DMS153 treated with DMSO at 0.1 percent for 48 hours (cell line): ENCODE results near the gene E2F7.

ENCODE experiments used
- DNase-seq: peaks from one replicate; lab custom pipeline; 2025; ENCODE audit not compliant: unreplicated experiment; lab: John Stamatoyannopoulos, UW

E2F7 gene

GRCh38 chr12:77070382-77070781 is 5.0 kb upstream of the E2F7 start:
- no peak for DNase-seq

- DNase-seq, result peak; percentile 7
Measured at GRCh38 chr12:77064896-77065360, 441 bp downstream of the E2F7 start.

GRCh38 chr12:77062846-77063461 is 2.4 kb downstream of the E2F7 start:
- peak; percentile 11 for DNase-seq

GRCh38 chr12:77062396-77062795 is 3.0 kb downstream of the E2F7 start:
- no peak for DNase-seq

- DNase-seq, result no peak
Measured at GRCh38 chr12:77060883-77061240, 4.5 kb downstream of the E2F7 start.

GRCh38 chr12:77060136-77060882 is 5.1 kb downstream of the E2F7 start:
- no peak for DNase-seq

GRCh38 chr12:77058740-77059139 is 6.6 kb downstream of the E2F7 start:
- no peak for DNase-seq

- no peak for DNase-seq
Measured at GRCh38 chr12:77054851-77055250, 10.5 kb downstream of the E2F7 start.

- DNase-seq, result no peak
Measured at GRCh38 chr12:77053259-77053658, 12.1 kb downstream of the E2F7 start.

GRCh38 chr12:77049767-77050353 is 15.5 kb downstream of the E2F7 start:
- DNase-seq, result peak; percentile 81

GRCh38 chr12:77047341-77048109 is 17.8 kb downstream of the E2F7 start:
- DNase-seq, result no peak

GRCh38 chr12:77046468-77046867 is 18.9 kb downstream of the E2F7 start:
- no peak for DNase-seq

- DNase-seq, result no peak
Measured at GRCh38 chr12:77045183-77045582, 20.2 kb downstream of the E2F7 start.

- no peak for DNase-seq
Measured at GRCh38 chr12:77044721-77045120, 20.6 kb downstream of the E2F7 start.

GRCh38 chr12:77042833-77043232 is 22.5 kb downstream of the E2F7 start:
- DNase-seq, result no peak

GRCh38 chr12:77040231-77040630 is 25.1 kb downstream of the E2F7 start:
- no peak for DNase-seq

GRCh38 chr12:77035226-77035625 is 30.1 kb downstream of the E2F7 start:
- no peak for DNase-seq

GRCh38 chr12:77033658-77034536 is 31.5 kb downstream of the E2F7 start:
- no peak for DNase-seq

GRCh38 chr12:77032406-77032805 is 33.0 kb downstream of the E2F7 start:
- DNase-seq, result no peak

GRCh38 chr12:77031745-77032144 is 33.6 kb downstream of the E2F7 start:
- DNase-seq, result no peak
